ENCODE results near the gene CYBC1. TPM values are rescaled to one million over a fixed set of nuclear protein-coding genes. Genes with fewer than 3 reads are reported as not detected.

CYBC1 gene
- total RNA-seq, 8 experiments from 2014 or later = 32.0 to 68.0 (median 52.0) TPM

DNA sequence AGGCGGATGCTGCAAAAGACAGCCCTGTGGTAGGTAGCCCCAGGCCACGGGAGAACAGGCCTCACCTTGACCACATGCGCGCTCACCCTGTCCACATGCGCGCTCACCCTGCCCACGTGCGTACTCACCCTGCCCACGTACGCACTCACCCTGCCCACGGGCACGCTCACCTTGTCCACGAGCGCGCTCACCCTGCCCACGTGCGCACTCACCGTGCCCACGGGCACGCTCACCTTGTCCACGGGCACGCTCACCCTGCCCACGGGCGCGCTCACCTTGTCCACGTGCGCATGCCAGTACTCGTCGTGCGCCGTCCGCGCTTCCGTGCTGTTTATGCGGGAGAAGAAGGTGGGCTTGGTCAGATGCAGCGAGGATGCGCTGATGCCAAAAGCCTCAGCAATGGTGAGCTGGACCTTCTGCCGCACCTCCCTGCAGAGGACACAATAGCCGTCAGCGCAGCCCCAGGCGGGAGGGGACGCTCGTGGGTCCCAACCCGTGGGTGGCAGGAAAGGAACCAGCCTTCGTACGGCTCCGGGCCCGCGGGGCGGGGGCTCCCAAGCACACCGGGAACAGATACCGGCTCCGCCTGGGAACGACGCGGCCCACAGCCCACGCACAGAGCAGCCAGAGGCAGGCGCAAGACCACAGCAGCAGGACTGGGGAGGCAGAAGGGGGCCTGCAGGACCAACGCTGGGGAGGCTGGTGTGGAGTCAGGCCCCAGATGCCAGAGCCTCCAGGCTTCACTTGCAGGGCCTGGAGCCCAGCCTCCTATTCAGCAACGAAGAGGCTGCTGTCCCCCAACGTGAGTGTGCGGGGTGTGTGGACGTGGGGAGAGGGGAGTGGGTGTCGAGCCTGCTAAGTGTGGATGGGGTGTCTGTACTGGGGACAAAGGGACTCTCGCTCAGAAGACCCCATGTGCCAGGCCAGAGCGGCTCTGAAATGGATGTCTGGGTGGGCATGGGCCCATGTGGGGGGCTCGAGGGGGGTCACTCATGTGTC lies 46.6 kb downstream of the CYBC1 start:
- peak in 1 of 8 experiments; percentile 22 for ATAC-seq (replicated peaks in 6 of 8)
- peaks cover 7 to 8% of the 10 kb centered on the region in 2 donors for H3K4me1 ChIP-seq (replicated peaks in 1 of 2)
- in situ Hi-C loops (cut with MboI; ENCODE audit: low pct_unique_long_range_greater_than_20kb in 2 of 9, low sequenced_read_pairs in 9 of 9, unreplicated experiment in 9 of 9) = loop anchor here in 1 of 9 experiments (10.0 kb wide), 1 partner anchor 49 kb away; the partner anchor contains the start of gene TEX19
- no peak overlapping the region for H3K27ac ChIP-seq
- no peak overlapping the region for H3K4me3 ChIP-seq
- WGBS, 10 experiments = 93 to 100% (median 97%) methylated on average over 1 to 19 of the region's 67 CpGs; no CpG with 5 or more reads in 2 of the 10 experiments

DNA sequence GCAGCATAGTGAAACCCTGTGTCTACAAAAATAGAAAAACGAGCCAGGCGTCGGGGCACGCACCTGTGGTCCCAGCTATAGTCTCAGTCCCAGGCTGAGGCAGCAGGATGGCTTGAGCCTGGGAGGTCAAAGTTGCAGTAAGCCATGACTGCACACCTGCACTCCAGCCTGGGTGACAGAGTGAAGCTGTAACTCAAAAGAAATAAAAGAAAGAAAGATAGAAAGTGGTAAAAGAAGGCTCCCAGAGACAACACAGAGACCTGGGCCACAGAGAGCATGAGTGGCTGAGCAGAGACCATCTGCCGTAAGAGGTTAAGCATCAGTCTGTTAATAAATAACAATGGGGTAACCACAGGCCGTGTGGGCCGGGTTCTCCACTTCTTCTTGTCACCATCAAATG lies 47.7 kb downstream of the CYBC1 start:
- H3K4me3 ChIP-seq = no peak overlapping the region
- H3K27ac ChIP-seq = no peak overlapping the region
- in situ Hi-C loops (cut with MboI; ENCODE audit: low pct_unique_long_range_greater_than_20kb in 2 of 9, low sequenced_read_pairs in 9 of 9, unreplicated experiment in 9 of 9) = loop anchor here in 1 of 9 experiments (10.0 kb wide), 1 partner anchor 48 kb away; the partner anchor contains the start of gene TEX19
- ATAC-seq (replicated peaks in 6 of 8) = no peak
- WGBS, 10 experiments = 55 to 100% (median 90%) methylated on average over 1 to 5 of the region's 7 CpGs; no CpG with 5 or more reads in 3 of the 10 experiments
- peaks cover 7 to 8% of the 10 kb centered on the region in 2 donors for H3K4me1 ChIP-seq (replicated peaks in 1 of 2)

DNA sequence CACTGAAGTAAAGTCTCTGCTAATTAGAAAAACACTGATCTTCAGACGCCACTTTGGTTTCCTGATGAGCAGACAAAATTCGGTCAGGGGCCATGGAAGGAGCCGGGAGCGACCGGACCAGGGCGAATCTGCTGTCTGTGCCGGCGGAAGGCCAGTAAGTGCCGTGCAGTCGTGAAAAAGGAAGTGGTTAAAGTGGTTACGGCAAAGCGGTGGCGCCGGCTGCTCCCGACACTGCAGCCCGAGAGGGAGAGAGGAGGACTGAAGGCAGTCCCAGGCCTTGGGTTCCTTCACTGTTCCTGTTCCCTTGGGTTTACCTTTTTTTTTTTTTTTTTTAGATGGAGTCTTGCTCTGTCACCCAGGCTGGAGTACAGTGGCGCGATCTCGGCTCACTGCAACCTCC lies 49.7 kb downstream of the CYBC1 start:
- ATAC-seq (replicated peaks in 6 of 8) = peak in 1 of 8 experiments; percentile 50
- in situ Hi-C loops (cut with MboI; ENCODE audit: low pct_unique_long_range_greater_than_20kb in 2 of 9, low sequenced_read_pairs in 9 of 9, unreplicated experiment in 9 of 9) = loop anchor here in 1 of 9 experiments (10.0 kb wide), 1 partner anchor 46 kb away; the partner anchor contains the start of gene TEX19
- H3K4me1 ChIP-seq (replicated peaks in 1 of 2) = peaks cover 7 to 8% of the 10 kb centered on the region in 2 donors
- 0 to 100% (median 96%) methylated on average over 3 to 16 of the region's 19 CpGs; no CpG with 5 or more reads in 1 of the 10 experiments for WGBS, 10 experiments
- H3K4me3 ChIP-seq = no peak overlapping the region
- H3K27ac ChIP-seq = no peak overlapping the region

DNA sequence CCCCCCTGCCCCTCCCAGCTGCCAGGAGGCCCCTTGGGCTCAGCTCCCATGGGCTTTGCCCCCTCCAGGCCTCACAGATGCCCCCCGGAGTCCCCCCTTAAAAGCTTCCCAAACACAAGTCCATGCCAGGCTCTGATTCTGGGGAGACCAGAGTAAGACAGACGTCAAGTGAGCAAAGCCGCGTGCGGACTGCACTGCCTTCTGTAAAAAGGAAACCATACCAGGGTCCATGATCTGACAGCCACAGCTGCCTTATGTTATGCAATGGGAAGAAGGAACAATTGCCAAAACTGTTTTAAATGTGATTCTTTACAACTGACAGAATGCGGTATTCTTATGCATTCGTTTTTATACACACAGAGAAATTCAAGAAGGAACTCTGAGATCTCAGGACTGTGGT lies 50.3 kb downstream of the CYBC1 start:
- Histone ChIP-seq H3K4me1 (replicated peaks in 1 of 2) (peaks cover 7 to 8% of the 10 kb centered on the region in 2 donors), H3K4me3 (no peak overlapping the region), H3K27ac (peak overlapping the region in 1 of 2 donors; percentile 39)
- in situ Hi-C loops (cut with MboI; ENCODE audit: low pct_unique_long_range_greater_than_20kb in 2 of 9, low sequenced_read_pairs in 9 of 9, unreplicated experiment in 9 of 9) = loop anchor here in 1 of 9 experiments (10.0 kb wide), 1 partner anchor 45 kb away; the partner anchor contains the start of gene TEX19
- ATAC-seq (replicated peaks in 6 of 8) = peak in 2 of 8 experiments; percentile 9 to 47
- 0 to 94% (median 71%) methylated on average over 1 to 6 of the region's 7 CpGs; no CpG with 5 or more reads in 3 of the 10 experiments for WGBS, 10 experiments

DNA sequence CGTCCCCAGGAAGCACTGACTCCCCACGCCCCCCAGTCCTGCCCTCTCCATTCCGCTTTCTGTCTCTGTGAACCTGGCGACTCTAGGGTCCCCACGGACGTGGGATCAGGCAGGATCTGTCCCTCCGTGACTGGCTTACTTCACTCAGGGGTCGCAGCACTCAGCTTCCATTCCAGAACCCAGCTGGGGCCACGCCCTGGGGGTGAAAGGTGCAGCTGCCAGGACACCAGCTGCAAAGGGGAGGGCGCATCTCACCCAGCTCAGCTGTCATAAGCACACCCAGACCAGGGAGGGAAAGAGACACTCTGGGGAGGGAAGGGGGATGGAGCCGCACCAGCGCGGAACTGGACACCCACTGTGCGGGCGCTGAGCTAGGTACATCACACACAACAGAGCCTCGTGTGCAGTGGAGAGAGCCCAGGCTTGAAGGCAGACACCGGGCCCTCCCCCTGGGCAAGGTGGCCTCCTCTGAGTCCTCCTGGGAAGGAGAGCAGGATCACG lies 50.9 kb downstream of the CYBC1 start:
- in situ Hi-C loops (cut with MboI; ENCODE audit: low pct_unique_long_range_greater_than_20kb in 2 of 9, low sequenced_read_pairs in 9 of 9, unreplicated experiment in 9 of 9) = loop anchor here in 1 of 9 experiments (10.0 kb wide), 1 partner anchor 45 kb away; the partner anchor contains the start of gene TEX19
- ATAC-seq (replicated peaks in 6 of 8) = peak in 7 of 8 experiments; percentile 15 to 75 (median 50)
- H3K4me1 ChIP-seq (replicated peaks in 1 of 2) = peaks cover 7 to 8% of the 10 kb centered on the region in 2 donors
- 12 to 83% (median 13%) methylated on average over 1 to 7 of the region's 18 CpGs; no CpG with 5 or more reads in 5 of the 10 experiments for WGBS, 10 experiments
- no peak overlapping the region for H3K4me3 ChIP-seq
- H3K27ac ChIP-seq = peak overlapping the region in 1 of 2 donors; percentile 39

DNA sequence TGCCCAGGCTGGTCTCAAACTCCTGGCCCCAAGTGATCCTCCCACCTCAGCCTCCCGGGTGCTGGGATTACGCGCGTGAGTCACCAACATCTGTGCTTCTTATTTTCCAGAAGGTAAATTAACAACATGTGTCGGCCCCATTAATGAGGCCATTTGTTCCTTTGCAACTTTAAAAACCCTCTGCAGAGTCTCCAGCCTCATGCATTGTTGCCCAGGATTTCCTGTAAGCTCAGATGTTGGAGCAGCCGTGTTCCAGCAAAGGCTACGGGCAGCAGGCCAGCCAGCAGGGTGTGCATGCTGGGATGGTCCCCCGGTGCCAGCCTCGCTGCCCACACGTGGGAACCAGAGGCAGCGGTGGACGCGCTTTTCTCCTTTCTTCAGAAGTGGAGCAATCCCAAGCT lies 51.5 kb downstream of the CYBC1 start:
- in situ Hi-C loops (cut with MboI; ENCODE audit: low pct_unique_long_range_greater_than_20kb in 2 of 9, low sequenced_read_pairs in 9 of 9, unreplicated experiment in 9 of 9) = no loop called here
- H3K27ac ChIP-seq = no peak overlapping the region
- 0 to 93% (median 45%) methylated on average over 1 to 4 of the region's 13 CpGs; no CpG with 5 or more reads in 6 of the 10 experiments for WGBS, 10 experiments

DNA sequence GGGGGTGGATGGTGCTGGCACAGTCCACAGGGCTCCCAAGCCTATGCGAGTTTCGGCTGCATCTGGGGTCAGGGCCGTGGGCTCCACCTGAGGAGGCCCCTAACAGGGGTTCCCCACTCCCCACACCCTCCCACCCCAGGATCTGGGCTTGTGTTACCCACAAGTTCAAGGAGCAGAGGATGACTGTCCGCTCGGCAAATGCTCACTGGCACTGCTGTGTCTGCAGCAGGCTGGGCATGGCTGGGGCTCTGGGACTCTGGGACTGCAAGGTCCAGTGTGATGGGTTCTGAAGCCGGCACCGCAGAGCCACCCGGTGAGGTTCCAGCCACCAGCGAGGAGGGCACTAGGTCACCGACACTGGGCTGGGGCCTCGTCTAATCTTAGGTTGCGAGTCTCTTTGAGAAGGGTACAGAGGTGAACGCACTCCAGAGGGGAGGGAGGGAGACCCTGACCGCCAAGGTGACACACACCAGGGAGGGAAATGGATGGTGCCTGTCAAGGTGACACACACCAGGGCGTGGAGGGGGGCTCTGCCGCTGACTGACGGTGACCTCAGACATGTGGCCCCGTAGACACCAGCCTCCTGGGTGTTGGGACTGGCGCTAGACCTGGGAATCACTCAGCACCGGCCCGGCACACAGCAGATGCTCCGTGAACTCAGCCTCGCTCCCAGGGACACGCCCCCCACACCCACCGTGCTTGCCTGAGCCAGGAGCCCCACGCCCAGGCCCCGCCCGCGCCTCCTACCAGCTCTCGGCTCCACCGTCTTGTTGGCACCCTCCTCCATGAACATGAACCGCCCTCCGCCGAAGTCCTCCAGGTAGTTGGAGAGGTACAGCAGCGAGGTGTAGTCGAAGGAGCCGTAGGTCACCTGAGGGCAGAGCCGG lies 52.9 kb downstream of the CYBC1 start:
- no peak overlapping the region for H3K4me3 ChIP-seq
- ATAC-seq (replicated peaks in 6 of 8) = peak in 1 of 8 experiments; percentile 5
- 53 to 100% (median 80%) methylated on average over 1 to 6 of the region's 38 CpGs; no CpG with 5 or more reads in 6 of the 10 experiments for WGBS, 10 experiments
- no peak overlapping the region for H3K27ac ChIP-seq
- in situ Hi-C loops (cut with MboI; ENCODE audit: low pct_unique_long_range_greater_than_20kb in 2 of 9, low sequenced_read_pairs in 9 of 9, unreplicated experiment in 9 of 9) = no loop called here
- peaks cover 7 to 8% of the 10 kb centered on the region in 2 donors for H3K4me1 ChIP-seq (replicated peaks in 1 of 2)

More for the DNA sequence above, 51.5 kb downstream of the CYBC1 start:
- peak in 3 of 8 experiments; percentile 33 to 61 (median 48) for ATAC-seq (replicated peaks in 6 of 8)
- no peak overlapping the region for H3K4me3 ChIP-seq
- H3K4me1 ChIP-seq (replicated peaks in 1 of 2) = peaks cover 7 to 8% of the 10 kb centered on the region in 2 donors

DNA sequence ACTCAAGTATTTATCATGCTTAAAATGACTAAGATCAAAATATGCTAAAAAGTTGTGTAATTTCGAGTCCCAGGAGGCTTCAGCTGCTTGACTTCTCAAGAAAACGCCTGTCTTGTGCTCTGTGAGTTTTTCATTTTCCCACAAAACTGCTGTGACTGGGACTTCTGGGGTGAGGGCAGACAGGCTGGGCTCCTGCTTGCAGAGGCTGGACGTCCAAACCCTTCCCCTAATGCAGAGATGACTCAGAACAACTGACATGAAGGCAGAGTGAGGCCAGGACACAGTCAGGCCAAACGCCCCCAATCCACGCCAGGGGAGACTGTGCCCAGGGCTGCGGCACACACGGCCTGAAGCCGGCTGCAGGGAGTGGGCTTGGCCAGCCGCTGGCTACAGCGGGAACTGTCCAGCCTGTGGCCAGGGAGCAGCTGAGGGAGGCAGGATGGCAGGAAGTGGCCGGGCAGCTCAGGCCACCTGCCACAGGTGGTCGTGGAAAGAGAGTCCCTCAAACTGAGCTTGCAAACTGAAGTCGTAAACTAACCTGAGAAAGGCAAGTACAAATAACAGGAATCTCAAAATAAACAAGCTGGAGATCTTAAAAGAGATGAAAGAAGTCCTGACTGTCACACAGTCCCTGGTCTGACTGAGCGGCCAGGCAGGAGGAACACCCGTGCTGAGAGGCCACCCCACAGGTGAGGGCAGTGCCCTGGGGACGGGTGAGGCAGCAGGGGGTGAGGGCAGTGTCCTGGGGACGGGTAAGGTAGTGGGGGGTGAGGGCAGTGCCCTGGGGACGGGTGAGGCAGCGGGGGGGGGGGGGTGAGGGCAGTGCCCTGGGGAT lies 53.7 kb downstream of the CYBC1 start:
- Histone ChIP-seq H3K4me1 (replicated peaks in 1 of 2) (peaks cover 7 to 8% of the 10 kb centered on the region in 2 donors), H3K27ac (no peak overlapping the region), H3K4me3 (no peak overlapping the region)
- 0 to 90% (median 50%) methylated on average over 1 to 7 of the region's 19 CpGs; no CpG with 5 or more reads in 2 of the 10 experiments for WGBS, 10 experiments
- ATAC-seq (replicated peaks in 6 of 8) = peak in 2 of 8 experiments; percentile 58 to 70
- in situ Hi-C loops (cut with MboI; ENCODE audit: low pct_unique_long_range_greater_than_20kb in 2 of 9, low sequenced_read_pairs in 9 of 9, unreplicated experiment in 9 of 9) = no loop called here

DNA sequence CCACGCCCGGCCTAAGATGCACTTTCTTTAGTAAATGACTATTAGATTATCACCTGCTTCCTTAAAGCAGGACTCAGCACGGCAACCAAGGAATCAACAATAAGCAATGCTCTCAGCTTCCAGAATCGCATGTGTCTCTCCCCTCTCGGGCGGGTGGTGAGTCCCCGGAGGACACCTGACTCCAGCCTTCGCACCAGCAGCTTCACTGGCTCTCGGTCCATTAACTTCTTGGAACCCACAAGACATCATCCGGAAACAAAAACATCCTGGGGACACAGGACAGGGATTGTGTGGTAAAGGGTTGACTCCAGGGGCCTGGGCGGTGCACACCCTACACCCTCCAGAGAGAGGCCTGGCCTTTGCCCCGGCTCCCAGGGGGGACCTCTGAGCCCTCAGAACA lies 56.3 kb downstream of the CYBC1 start:
- Histone ChIP-seq H3K4me1 (replicated peaks in 1 of 2) (no peaks in the 10 kb centered on the region), H3K27ac (no peak overlapping the region), H3K4me3 (no peak overlapping the region)
- no peak for ATAC-seq (replicated peaks in 6 of 8)
- in situ Hi-C loops (cut with MboI; ENCODE audit: low pct_unique_long_range_greater_than_20kb in 2 of 9, low sequenced_read_pairs in 9 of 9, unreplicated experiment in 9 of 9) = no loop called here
- 73 to 100% (median 94%) methylated on average over 1 to 9 of the region's 12 CpGs; no CpG with 5 or more reads in 4 of the 10 experiments for WGBS, 10 experiments

DNA sequence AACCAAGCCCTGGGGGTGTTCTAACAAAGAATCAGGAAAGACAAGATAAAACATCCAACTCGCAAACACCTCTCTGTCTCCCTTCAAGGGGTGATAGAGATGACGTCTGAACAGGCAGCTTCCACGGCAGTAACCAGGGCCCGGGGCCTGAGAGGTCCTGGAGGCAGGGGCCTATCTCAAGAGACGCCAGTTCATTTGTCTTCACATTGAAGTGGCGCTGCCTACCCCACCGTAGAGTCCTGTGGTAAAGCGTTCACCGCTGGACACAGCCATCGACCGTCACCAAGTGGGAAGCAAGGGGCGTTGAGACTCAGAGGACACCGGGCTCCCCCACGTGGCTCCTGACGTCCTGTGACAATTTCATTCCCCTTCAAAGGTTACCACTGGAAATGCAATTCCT lies 57.6 kb downstream of the CYBC1 start:
- no peak overlapping the region for H3K27ac ChIP-seq
- no peak overlapping the region for H3K4me3 ChIP-seq
- H3K4me1 ChIP-seq (replicated peaks in 1 of 2) = no peaks in the 10 kb centered on the region
- no peak for ATAC-seq (replicated peaks in 6 of 8)
- in situ Hi-C loops (cut with MboI; ENCODE audit: low pct_unique_long_range_greater_than_20kb in 2 of 9, low sequenced_read_pairs in 9 of 9, unreplicated experiment in 9 of 9) = no loop called here
- 83 to 91% (median 83%) methylated on average over 4 to 13 of the region's 15 CpGs; no CpG with 5 or more reads in 7 of the 10 experiments for WGBS, 10 experiments

Data from motor neuron (in vitro differentiated cells).